Right lobe of liver (tissue), 6 donors: ENCODE results near the gene WDR20. TPM values are rescaled to one million over a fixed set of nuclear protein-coding genes. Genes with fewer than 3 reads are reported as not detected.

Source experiments
- ATAC-seq, 4 donors: fragments of 200-7000 bp; cut with Tn5 transposase; one replicate each; pipeline ENCODE4 v1.9.1; 2020; ENCODE audit warnings: mild to moderate bottlenecking in 4 of 4, moderate library complexity in 4 of 4
- DNase-seq, 3 donors: peaks; one replicate each; pipeline ENCODE4 v3.0.0-alpha.2; 2020
- H3K27ac ChIP-seq, 3 donors: fragments of 200-600 bp; one replicate each; pipeline ENCODE4 v1.8.0; 2022
- H3K27me3 ChIP-seq, 2 donors: fragments of 200-600 bp; one replicate each; pipeline ENCODE4 v1.8.0; 2022
- H3K36me3 ChIP-seq, 4 donors: fragments of 200-600 bp; sonication (generic) in 1 of 4; one replicate each; pipeline versions ENCODE4 v1.5.1 to v1.8.0; 2017 to 2022; ENCODE audit warnings: control low read depth in 1 of 4
- H3K4me1 ChIP-seq, 4 donors: fragments of 200-600 bp; sonication (generic) in 1 of 4; one replicate each; pipeline versions ENCODE4 v1.5.1 to v1.8.0; 2017 to 2022; ENCODE audit warnings: control low read depth in 1 of 4
- H3K4me3 ChIP-seq, 3 donors: fragments of 200-600 bp; one replicate each; pipeline ENCODE4 v1.8.0; 2022
- H3K9me3 ChIP-seq, 4 donors: fragments of 200-600 bp; sonication (generic) in 1 of 4; one replicate each; pipeline versions ENCODE4 v1.5.1 to v1.8.0; 2017 to 2022; ENCODE audit warnings: control low read depth in 1 of 4
- CTCF ChIP-seq, 4 donors: fragments of 200-600 bp in 3 of 4; fragments of 450-650 bp in 1 of 4; IDR thresholded peaks; one replicate each; pipeline versions ENCODE4 v1.5.1 to v1.8.0; 2016 to 2022; ENCODE audit warnings: antibody characterized with exemption in 4 of 4, mild to moderate bottlenecking in 2 of 4
- POLR2A ChIP-seq: fragments of 450-650 bp; IDR thresholded peaks from one replicate; pipeline ENCODE4 v1.6.1; 2017; ENCODE audit warnings: antibody characterized with exemption, mild to moderate bottlenecking
- WGBS: methylation state at CpG from one replicate; pipeline ENCODE4 v1.1.6; 2018; ENCODE audit warnings: low coverage, low lambda C conversion rate; ENCODE audit not compliant: insufficient coverage; ENCODE audit errors: missing lambda C conversion rate; 5-methylcytosine and 5-hydroxymethylcytosine counted together
- intact Hi-C, 2 donors: fragments of 100-400 bp; cut with DNase I; formaldehyde crosslinking; loops; one replicate each; pipeline versions ENCODE4 v1.11.2 to v1.14.1; 2022
- total RNA-seq, 6 experiments: library from RNA; depleted of rRNA in 2 of 6; stranded (reverse); fragments of >200 nt in 2 of 6; fragmentation: NEBNext Ultra II Directional in 3 of 6; extraction: Animal tissue kit (Norgen Biotek cat#: 25700) in 3 of 6; gene quantifications; one replicate each; pipeline versions ENCODE4 v1.1.0 to v1.2.4, GENCODE V29; 2016 to 2023
- donor health status: DM: no; HTN: yes; CAD: no.
- donor health status: DM: no; HTN: no; CAD: no.
- donor health status: DM: no; HTN: no; CAD: no.
- donor health status: DM: no; HTN: yes; CAD: no.
- donor health status: DM: no; HTN: yes; CAD: no.

WDR20 gene
- total RNA-seq, 6 experiments from 2014 or later: 6.3 to 14.7 (median 12.4) TPM

- Histone ChIP-seq H3K9me3 (no peaks in the 10 kb centered on the region), H3K27me3 (no peaks in the 10 kb centered on the region), H3K4me1 (peaks cover 0 to 28% (median 4%) of the 10 kb centered on the region in 4 donors), H3K36me3 (no peaks in the 10 kb centered on the region), H3K4me3 (no peak overlapping the region), H3K27ac (no peak overlapping the region)
- DNase-seq: no peak
- 75% methylated on average over 2 of the region's 4 CpGs for WGBS
- ATAC-seq: no peak
- TF ChIP-seq CTCF (IDR thresholded peaks at IDR 0.05) (no peak), POLR2A (no peak)
- intact Hi-C loops: no loop called here
Measured at GRCh38 chr14:102187568-102188001, 47.9 kb downstream of the WDR20 start.

GRCh38 chr14:102188187-102188586, 48.5 kb downstream of the WDR20 start:
- Histone ChIP-seq H3K9me3 (no peaks in the 10 kb centered on the region), H3K27me3 (no peaks in the 10 kb centered on the region), H3K36me3 (no peaks in the 10 kb centered on the region), H3K4me1 (peaks cover 0 to 28% (median 4%) of the 10 kb centered on the region in 4 donors), H3K4me3 (no peak overlapping the region), H3K27ac (no peak overlapping the region)
- no peak for TF ChIP-seq POLR2A
- no peak for TF ChIP-seq CTCF (IDR thresholded peaks at IDR 0.05)
- 100% methylated on average over 1 of the region's 1 CpG for WGBS
- intact Hi-C loops: no loop called here
- DNase-seq (no peak), ATAC-seq (no peak)

GRCh38 chr14:102189874-102190273, 50.2 kb downstream of the WDR20 start:
- intact Hi-C loops: no loop called here
- DNase-seq (no peak), ATAC-seq (no peak)
- no peak overlapping the region for H3K4me3 ChIP-seq
- TF ChIP-seq POLR2A (no peak), CTCF (IDR thresholded peaks at IDR 0.05) (no peak)
- 95% methylated on average over 5 of the region's 5 CpGs for WGBS
- H3K27me3 ChIP-seq: no peaks in the 10 kb centered on the region
- H3K36me3 ChIP-seq: peaks cover 0 to 2% (median 0%) of the 10 kb centered on the region in 4 donors
- H3K4me1 ChIP-seq: peaks cover 0 to 27% (median 4%) of the 10 kb centered on the region in 4 donors
- no peak overlapping the region for H3K27ac ChIP-seq
- no peaks in the 10 kb centered on the region for H3K9me3 ChIP-seq

GRCh38 chr14:102192840-102193502, 53.3 kb downstream of the WDR20 start:
- intact Hi-C loops: no loop called here
- peaks cover 0 to 4% (median 0%) of the 10 kb centered on the region in 4 donors for H3K36me3 ChIP-seq
- WGBS: 95% methylated on average over 13 of the region's 13 CpGs
- TF ChIP-seq POLR2A (no peak), CTCF (IDR thresholded peaks at IDR 0.05) (no peak)
- no peaks in the 10 kb centered on the region for H3K27me3 ChIP-seq
- H3K9me3 ChIP-seq: no peaks in the 10 kb centered on the region
- peaks cover 0 to 23% (median 4%) of the 10 kb centered on the region in 4 donors for H3K4me1 ChIP-seq
- H3K27ac ChIP-seq: no peak overlapping the region
- DNase-seq (no peak), ATAC-seq (no peak)
- no peak overlapping the region for H3K4me3 ChIP-seq
